CD14-positive monocyte (primary cell): ENCODE data around the gene NMUR1. TPM values are rescaled to one million over a fixed set of nuclear protein-coding genes. Genes with fewer than 3 reads are reported as not detected.
A peak's percentile ranks its signal among the peaks of the same experiment; 100 is the strongest.

ENCODE experiments used
- DNase-seq, 3 donors: peaks; one replicate each; pipeline ENCODE4 v3.0.0-alpha.2; 2011 to 2022
- H2AFZ ChIP-seq: 2 replicates; pipeline ENCODE4 v1.6.0; 2012; ENCODE audit warnings: mild to moderate bottlenecking, low read depth, low read length, inconsistent platforms; ENCODE audit not compliant: insufficient read depth, poor library complexity, severe bottlenecking
- H3K27ac ChIP-seq, 2 donors: 1 replicate in 1 of 2; 2 replicates in 1 of 2; pipeline ENCODE4 v1.5.1; 2012 to 2013; ENCODE audit warnings: low read length in 2 of 2, control low read depth in 1 of 2, inconsistent platforms in 1 of 2, low read depth in 1 of 2, mild to moderate bottlenecking in 1 of 2
- H3K27me3 ChIP-seq, 2 donors: one replicate each; pipeline versions ENCODE4 v1.6.0 to v1.6.1; 2011 to 2013; ENCODE audit warnings: low read length in 2 of 2; ENCODE audit not compliant: control insufficient read depth in 2 of 2, insufficient read depth in 2 of 2
- H3K36me3 ChIP-seq, 2 donors: replicated peaks in 1 of 2; 1 replicate in 1 of 2; 2 replicates in 1 of 2; pipeline versions ENCODE4 v1.5.1 to v1.6.1; 2012 to 2013; ENCODE audit warnings: low read length in 2 of 2, control low read depth in 1 of 2, inconsistent platforms in 1 of 2, mild to moderate bottlenecking in 1 of 2; ENCODE audit not compliant: insufficient read depth in 2 of 2, control insufficient read depth in 1 of 2
- H3K4me1 ChIP-seq, 2 donors: 1 replicate in 1 of 2; 2 replicates in 1 of 2; pipeline versions ENCODE4 v1.5.1 to v1.6.1; 2012 to 2013; ENCODE audit warnings: low read length in 2 of 2, control low read depth in 1 of 2, inconsistent platforms in 1 of 2, mild to moderate bottlenecking in 1 of 2, moderate library complexity in 1 of 2; ENCODE audit not compliant: insufficient read depth in 2 of 2, control insufficient read depth in 1 of 2
- H3K4me2 ChIP-seq: replicated peaks from 2 replicates; pipeline ENCODE3; 2012; ENCODE audit warnings: low read length, moderate library complexity, mild to moderate bottlenecking; ENCODE audit not compliant: poor library complexity, severe bottlenecking; ENCODE audit errors: extremely low read depth
- H3K4me3 ChIP-seq, 3 experiments: fragments of 200-600 bp in 1 of 3; sonication (generic) in 1 of 3; replicated peaks in 1 of 3; 1 replicate in 2 of 3; 2 replicates in 1 of 3; pipeline ENCODE4 v1.5.1; 2011 to 2013; ENCODE audit warnings: low read length in 3 of 3, mild to moderate bottlenecking in 3 of 3, control low read depth in 2 of 3, low read depth in 2 of 3, inconsistent platforms in 1 of 3, moderate library complexity in 1 of 3
- H3K79me2 ChIP-seq: 2 replicates; pipeline ENCODE4 v1.6.0; 2012; ENCODE audit warnings: mild to moderate bottlenecking, control low read depth, inconsistent platforms, low read length, moderate library complexity; ENCODE audit not compliant: insufficient read depth
- H3K9ac ChIP-seq: 2 replicates; pipeline ENCODE4 v1.6.0; 2017; ENCODE audit warnings: low read length, mild to moderate bottlenecking; ENCODE audit not compliant: insufficient read depth, poor library complexity, severe bottlenecking
- H3K9me3 ChIP-seq, 2 donors: replicated peaks in 1 of 2; 1 replicate in 1 of 2; 2 replicates in 1 of 2; pipeline versions ENCODE4 v1.5.1 to v1.6.1; 2012 to 2013; ENCODE audit warnings: low read length in 2 of 2, control low read depth in 1 of 2; ENCODE audit not compliant: control insufficient read depth in 1 of 2, insufficient read depth in 1 of 2
- H4K20me1 ChIP-seq: 2 replicates; pipeline ENCODE4 v1.6.0; 2012; ENCODE audit warnings: mild to moderate bottlenecking, low read length, control low read depth, moderate library complexity; ENCODE audit not compliant: insufficient read depth
- H3K27ac Mint-ChIP-seq, 7 donors: one replicate each; pipeline ENCODE4 v1.8.0; 2020; ENCODE audit warnings: mild to moderate bottlenecking in 7 of 7, mixed read lengths in 7 of 7, moderate library complexity in 6 of 7, inconsistent platforms in 2 of 7
- H3K27me3 Mint-ChIP-seq, 3 donors: one replicate each; pipeline ENCODE4 v1.8.0; 2021 to 2022; ENCODE audit warnings: low read depth in 3 of 3, mild to moderate bottlenecking in 3 of 3, mixed read lengths in 3 of 3, moderate library complexity in 3 of 3, inconsistent platforms in 1 of 3
- H3K36me3 Mint-ChIP-seq, 2 donors: one replicate each; pipeline ENCODE4 v1.8.0; 2020; ENCODE audit warnings: mixed read lengths in 2 of 2, inconsistent platforms in 1 of 2, mild to moderate bottlenecking in 1 of 2
- H3K4me1 Mint-ChIP-seq: one replicate; pipeline ENCODE4 v1.8.0; 2020; ENCODE audit warnings: mild to moderate bottlenecking, mixed read lengths
- H3K4me3 Mint-ChIP-seq, 2 donors: one replicate each; pipeline ENCODE4 v1.8.0; 2020; ENCODE audit warnings: mild to moderate bottlenecking in 2 of 2, mixed read lengths in 2 of 2, moderate library complexity in 1 of 2
- H3K9me3 Mint-ChIP-seq, 7 donors: one replicate each; pipeline ENCODE4 v1.8.0; 2020 to 2022; ENCODE audit warnings: mixed read lengths in 7 of 7, mild to moderate bottlenecking in 6 of 7, moderate library complexity in 6 of 7, inconsistent platforms in 2 of 7
- CTCF ChIP-seq: fragments of 200-600 bp; IDR thresholded peaks from one replicate; pipeline ENCODE4 v1.8.0; 2022; ENCODE audit warnings: antibody characterized with exemption, mild to moderate bottlenecking
- WGBS: methylation state at CpG from one replicate; pipeline ENCODE4 v1.1.5; 2013; ENCODE audit warnings: missing lambda C conversion rate; ENCODE audit not compliant: insufficient coverage; 5-methylcytosine and 5-hydroxymethylcytosine counted together
- intact Hi-C, 2 donors: fragments of 100-400 bp; cut with micrococcal nuclease; formaldehyde crosslinking; loops; one replicate each; pipeline versions ENCODE4 v1.15.0 to v1.15.1; 2023
- polyA plus RNA-seq, 3 donors: library from polyadenylated mRNA; depleted of rRNA in 1 of 3; unstranded in 2 of 3; stranded (reverse) in 1 of 3; fragments of 300-500 nt in 2 of 3; fragments of >200 nt in 1 of 3; fragmentation: Illumina TruSeq in 2 of 3; gene quantifications; 1 replicate in 2 of 3; 2 replicates in 1 of 3; pipeline ENCODE4 v1.2.3, GENCODE V29; 2012 to 2021

The NMUR1 gene
- polyA plus RNA-seq, 3 donors, result not detected

GRCh38 chr2:231483398-231484329 lies 46.6 kb downstream of the NMUR1 start:
- H3K27ac Mint-ChIP-seq, result peak overlapping the region; percentile 72 to 87 (median 81)
- intact Hi-C loops, result no loop called here
- no peaks in the 10 kb centered on the region for H3K36me3 ChIP-seq
- H3K9ac ChIP-seq, result peak overlapping the region; percentile 73
- H3K4me3 Mint-ChIP-seq, result peak overlapping the region; percentile 89 to 94
- 34% methylated on average over 54 of the region's 65 CpGs for WGBS
- peak overlapping the region; percentile 96 for H2AFZ ChIP-seq
- H3K9me3 Mint-ChIP-seq, result no peaks in the 10 kb centered on the region
- peak; percentile 10 to 27 (median 18) for DNase-seq
- peaks cover 0 to 11% of the 10 kb centered on the region in 2 donors for H3K36me3 Mint-ChIP-seq
- H3K27me3 Mint-ChIP-seq, result peaks cover 2 to 5% (median 3%) of the 10 kb centered on the region in 3 donors
- no peaks in the 10 kb centered on the region for H3K27me3 ChIP-seq
- peak overlapping the region; percentile 55 to 83 (median 77) for H3K4me3 ChIP-seq
- H3K4me1 ChIP-seq, result peaks cover 11 to 21% of the 10 kb centered on the region in 2 donors
- peak overlapping the region; percentile 92 for H3K4me2 ChIP-seq
- H3K79me2 ChIP-seq, result peaks cover 4% of the 10 kb centered on the region
- peaks cover 16% of the 10 kb centered on the region for H3K4me1 Mint-ChIP-seq
- H4K20me1 ChIP-seq, result no peaks in the 10 kb centered on the region
- H3K9me3 ChIP-seq, result no peaks in the 10 kb centered on the region
- H3K27ac ChIP-seq, result peak overlapping the region; percentile 75 to 79
- TF ChIP-seq CTCF, result no peak

- H3K79me2 ChIP-seq, result peaks cover 4% of the 10 kb centered on the region
- peak overlapping the region; percentile 96 for H2AFZ ChIP-seq
- H3K4me3 Mint-ChIP-seq, result peak overlapping the region; percentile 89 to 94
- peaks cover 11 to 21% of the 10 kb centered on the region in 2 donors for H3K4me1 ChIP-seq
- peak overlapping the region; percentile 55 to 83 (median 77) for H3K4me3 ChIP-seq
- no peaks in the 10 kb centered on the region for H3K9me3 Mint-ChIP-seq
- H3K9ac ChIP-seq, result peak overlapping the region; percentile 73
- no peaks in the 10 kb centered on the region for H3K27me3 ChIP-seq
- H3K36me3 ChIP-seq, result no peaks in the 10 kb centered on the region
- peaks cover 16% of the 10 kb centered on the region for H3K4me1 Mint-ChIP-seq
- WGBS, result 11% methylated on average over 34 of the region's 36 CpGs
- no peaks in the 10 kb centered on the region for H4K20me1 ChIP-seq
- peaks cover 0 to 11% of the 10 kb centered on the region in 2 donors for H3K36me3 Mint-ChIP-seq
- TF ChIP-seq CTCF, result peak; percentile 94
- no peaks in the 10 kb centered on the region for H3K9me3 ChIP-seq
- peaks cover 0 to 2% (median 2%) of the 10 kb centered on the region in 3 donors for H3K27me3 Mint-ChIP-seq
- peak overlapping the region; percentile 75 to 79 for H3K27ac ChIP-seq
- H3K4me2 ChIP-seq, result peak overlapping the region; percentile 92
- peak overlapping the region; percentile 72 to 87 (median 81) for H3K27ac Mint-ChIP-seq
- DNase-seq, result peak; percentile 45 to 66 (median 64)
- intact Hi-C loops, result no loop called here
Observed at GRCh38 chr2:231482806-231483391, 47.3 kb downstream of the NMUR1 start.
